GM12878 (cell line): ENCODE measurements around the gene MSH3. TPM values are rescaled to one million over a fixed set of nuclear protein-coding genes. Genes with fewer than 3 reads are reported as not detected.

Source experiments
- CHD1 ChIP-seq: IDR thresholded peaks from 2 replicates; pipeline ENCODE4 v1.6.1; 2012; ENCODE audit warnings: low read depth, low read length, improper control_type of control experiment
- CHD2 ChIP-seq: IDR thresholded peaks from 2 replicates; pipeline ENCODE4 v1.6.1; 2011; ENCODE audit warnings: low read depth, low read length, improper control_type of control experiment, borderline replicate concordance
- EED ChIP-seq: sonication (generic); IDR thresholded peaks from 2 replicates; pipeline ENCODE4 v1.6.1; 2016; ENCODE audit warnings: antibody characterized with exemption, low read depth
- EP300 ChIP-seq, 2 experiments: fragments of 150-350 bp in 1 of 2; IDR thresholded peaks; 2 replicates each; pipeline ENCODE4 v1.6.1; 2011 to 2012; ENCODE audit warnings: low read depth in 2 of 2, low read length in 2 of 2, borderline replicate concordance in 1 of 2, improper control_type of control experiment in 1 of 2, inconsistent platforms in 1 of 2; ENCODE audit not compliant: control insufficient read depth in 1 of 2
- KAT2A ChIP-seq: conservative IDR thresholded peaks from 2 replicates; pipeline ENCODE4 v1.6.1; 2011; ENCODE audit warnings: low read depth, low read length; ENCODE audit not compliant: control insufficient read depth
- MEF2B ChIP-seq: fragments of 450-650 bp; IDR thresholded peaks from 2 replicates; pipeline ENCODE4 v1.6.1; 2018; ENCODE audit warnings: mild to moderate bottlenecking, moderate library complexity; ENCODE audit not compliant: partially characterized antibody, poor library complexity, severe bottlenecking
- MLLT1 ChIP-seq: fragments of 450-650 bp; IDR thresholded peaks from 2 replicates; pipeline ENCODE4 v1.6.1; 2016; ENCODE audit warnings: mild to moderate bottlenecking
- PAX5 ChIP-seq: IDR thresholded peaks from 2 replicates; pipeline ENCODE4 v1.6.1; 2011; ENCODE audit warnings: low read depth, low read length, borderline replicate concordance
- POLR2AphosphoS2 ChIP-seq: IDR thresholded peaks from 2 replicates; pipeline ENCODE4 v1.6.1; 2011; ENCODE audit warnings: low read depth, mild to moderate bottlenecking, low read length, improper control_type of control experiment, moderate library complexity
- PRDM15 ChIP-seq: fragments of 450-650 bp; formaldehyde crosslinking; IDR thresholded peaks from 2 replicates; pipeline ENCODE4 v1.4.0; 2020; ENCODE audit warnings: mild to moderate bottlenecking, moderate library complexity
- RAD51 ChIP-seq: fragments of 450-650 bp; IDR thresholded peaks from 2 replicates; pipeline ENCODE4 v1.6.1; 2016; ENCODE audit warnings: moderate library complexity, mild to moderate bottlenecking, inconsistent platforms
- SIN3A ChIP-seq: IDR thresholded peaks from 2 replicates; pipeline ENCODE4 v1.6.1; 2012; ENCODE audit warnings: low read depth, low read length, improper control_type of control experiment
- STAT3 ChIP-seq: IDR thresholded peaks from 2 replicates; pipeline ENCODE4 v1.6.1; 2011; ENCODE audit warnings: low read depth, low read length, improper control_type of control experiment
- TCF12 ChIP-seq: IDR thresholded peaks from 2 replicates; pipeline ENCODE4 v1.6.1; 2011; ENCODE audit warnings: low read depth, mild to moderate bottlenecking, low read length
- WRNIP1 ChIP-seq: IDR thresholded peaks from 2 replicates; pipeline ENCODE4 v1.6.1; 2011; ENCODE audit warnings: low read depth, low read length, improper control_type of control experiment, borderline replicate concordance
- YY1 ChIP-seq: IDR thresholded peaks from 2 replicates; pipeline ENCODE4 v1.6.1; 2011; ENCODE audit warnings: low read depth, mild to moderate bottlenecking, low read length
- ZBED1 ChIP-seq: IDR thresholded peaks from 2 replicates; pipeline ENCODE4 v1.6.1; 2016; ENCODE audit warnings: borderline replicate concordance
- ZSCAN29 ChIP-seq: fragments of 450-650 bp; IDR thresholded peaks from 2 replicates; pipeline ENCODE4 v1.6.1; 2017; ENCODE audit warnings: mild to moderate bottlenecking, moderate library complexity
- polyA plus RNA-seq, 11 experiments: library from polyadenylated mRNA; depleted of rRNA in 4 of 11; unstranded in 6 of 11; stranded (reverse) in 5 of 11; fragments of >200 nt; fragmentation: Nextera tagmentation in 4 of 11; fragmentation: Illumina TruSeq in 1 of 11; extraction: Ambion mirVana in 4 of 11; extraction: Trizol in 1 of 11; gene quantifications; 1 replicate in 1 of 11; 2 replicates in 10 of 11; pipeline versions ENCODE4 v1.2.1 to v1.2.3, GENCODE V29; 2011 to 2016; ENCODE audit warnings: inconsistent platforms in 2 of 11, missing spikeins in 2 of 11, low read depth in 1 of 11
- total RNA-seq, 4 experiments: library from RNA; depleted of rRNA in 3 of 4; stranded (reverse); fragments of >200 nt in 3 of 4; fragmentation: Illumina TruSeq in 1 of 4; extraction: Trizol in 1 of 4; gene quantifications; 2 replicates each; pipeline versions ENCODE4 v1.2.1 to v1.2.3, GENCODE V29; 2013 to 2021

The MSH3 gene
- total and polyA plus RNA-seq, 10 of the 15 experiments (the other 5 are each of a cell fraction or from before 2014, with no cell fraction given), result 4.7 to 17.5 (median 12.2) TPM

GRCh38 chr5:80754900-80755299, 100.4 kb downstream of the MSH3 start (continued):
- TF ChIP-seq PRDM15 (CRISPR knock-in tag), result no peak
- TF ChIP-seq WRNIP1, result no peak
- no peak for TF ChIP-seq ZSCAN29
- no peak for TF ChIP-seq CHD1
- TF ChIP-seq EP300 (IDR thresholded peaks at IDR 0.05; ENCODE audit: borderline replicate concordance in 1 of 2, control insufficient read depth in 1 of 2, low read depth in 2 of 2, low read length in 2 of 2), result peak; percentile 52 to 76; a peak in 2 of 4 replicates
- TF ChIP-seq TCF12, result peak; percentile 60; the same call in 1 of the 2 replicates
- peak; percentile 73 for TF ChIP-seq MEF2B
- TF ChIP-seq EED, result peak; percentile 85
- no peak for TF ChIP-seq RAD51
- TF ChIP-seq KAT2A, result no peak
- TF ChIP-seq ZBED1, result no peak
- TF ChIP-seq CHD2, result no peak
- no peak for TF ChIP-seq MLLT1
- TF ChIP-seq POLR2AphosphoS2, result no peak
- no peak for TF ChIP-seq YY1
- 0 out of 2 replicates have a peak, but pooled peaks have one; percentile 37 for TF ChIP-seq STAT3
- TF ChIP-seq PAX5, result peak; percentile 66; the same call in 1 of the 2 replicates
- no peak for TF ChIP-seq SIN3A
